ENCODE measurements around the gene KRTAP10-11.

DNA sequence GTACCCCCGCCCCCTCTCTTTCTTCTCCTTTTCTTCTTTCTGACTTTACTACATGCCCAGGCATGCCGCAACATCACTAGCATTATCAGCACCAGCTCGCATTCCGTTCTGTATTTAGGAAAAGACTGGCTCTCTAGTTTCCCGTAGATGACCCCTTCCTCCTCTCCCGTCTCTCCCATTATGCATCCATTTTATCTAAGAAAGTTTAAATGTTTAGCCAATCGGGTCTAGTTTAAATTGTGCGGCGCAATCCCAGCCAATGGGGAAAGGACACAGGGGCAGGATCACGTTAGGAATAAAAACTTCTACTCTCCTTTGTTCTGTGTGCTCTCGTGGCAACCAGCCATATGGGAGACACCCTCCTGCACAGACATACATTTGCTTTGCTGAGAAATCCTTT is 48.2 kb upstream of the KRTAP10-11 start:
- TF ChIP-seq POLR2A (IDR thresholded peaks at IDR 0.05) (no peak), CTCF (IDR thresholded peaks at IDR 0.05) (no peak), EP300 (IDR thresholded peaks at IDR 0.05) (no peak), POLR2AphosphoS5 (IDR thresholded peaks at IDR 0.05) (no peak)
